HepG2 (cell line): ENCODE measurements around the gene POLE4. TPM values are rescaled to one million over a fixed set of nuclear protein-coding genes. Genes with fewer than 3 reads are reported as not detected.

Source experiments
- CENPX ChIP-seq: sonication (generic); formaldehyde crosslinking; IDR thresholded peaks from 2 replicates; pipeline ENCODE4 v1.9.0; 2021; ENCODE audit warnings: mild to moderate bottlenecking, missing genetic modification reagents, moderate library complexity
- ELK4 ChIP-seq: sonication (generic); formaldehyde crosslinking; IDR thresholded peaks from 2 replicates; pipeline ENCODE4 v1.9.0; 2021; ENCODE audit warnings: missing genetic modification reagents, borderline replicate concordance
- ETV5 ChIP-seq: IDR thresholded peaks from 2 replicates; pipeline ENCODE4 v1.6.1; 2018; ENCODE audit warnings: missing biosample characterization, missing genetic modification reagents, inconsistent platforms, borderline replicate concordance
- GFI1 ChIP-seq: sonication (generic); formaldehyde crosslinking; IDR thresholded peaks from 2 replicates; pipeline ENCODE4 v1.5.0; 2020; ENCODE audit warnings: missing genetic modification reagents, mild to moderate bottlenecking, borderline replicate concordance
- KLF6 ChIP-seq: IDR thresholded peaks from 2 replicates; pipeline ENCODE4 v1.8.0; 2016; ENCODE audit warnings: missing biosample characterization, missing genetic modification reagents
- MYNN ChIP-seq: sonication (generic); formaldehyde crosslinking; IDR thresholded peaks from 2 replicates; pipeline ENCODE4 v1.4.0; 2020; ENCODE audit warnings: mild to moderate bottlenecking, low read depth, missing genetic modification reagents
- NCOR1 ChIP-seq: fragments of 200-600 bp; sonication (generic); IDR thresholded peaks from 2 replicates; pipeline ENCODE4 v1.7.0; 2017; ENCODE audit warnings: antibody characterized with exemption, low read length, borderline replicate concordance
- RERE ChIP-seq: IDR thresholded peaks from 2 replicates; pipeline ENCODE4 v1.6.1; 2016; ENCODE audit warnings: low read depth, missing genetic modification reagents, missing compliant biosample characterization
- SIN3B ChIP-seq: fragments of 150-350 bp; IDR thresholded peaks from 2 replicates; pipeline ENCODE4 v1.6.1; 2014; ENCODE audit warnings: low read length
- SMC3 ChIP-seq: IDR thresholded peaks from 2 replicates; pipeline ENCODE4 v1.6.1; 2011; ENCODE audit warnings: low read length, improper control_type of control experiment
- SNAI1 ChIP-seq: sonication (generic); formaldehyde crosslinking; IDR thresholded peaks from 2 replicates; pipeline ENCODE4 v1.5.0; 2020; ENCODE audit warnings: mild to moderate bottlenecking, missing genetic modification reagents, borderline replicate concordance
- SP2 ChIP-seq: sonication (generic); formaldehyde crosslinking; IDR thresholded peaks from 2 replicates; pipeline ENCODE4 v1.5.1; 2020; ENCODE audit warnings: mild to moderate bottlenecking, missing genetic modification reagents
- TOE1 ChIP-seq: sonication (generic); formaldehyde crosslinking; IDR thresholded peaks from 2 replicates; pipeline ENCODE4 v1.4.0; 2020; ENCODE audit warnings: mild to moderate bottlenecking, missing genetic modification reagents
- XBP1 ChIP-seq: sonication (generic); formaldehyde crosslinking; IDR thresholded peaks from 2 replicates; pipeline ENCODE4 v1.5.0; 2020; ENCODE audit warnings: missing genetic modification reagents
- YY1 ChIP-seq: IDR thresholded peaks from 2 replicates; pipeline ENCODE4 v1.6.1; 2011; ENCODE audit warnings: low read length, low read depth, moderate library complexity, mild to moderate bottlenecking; ENCODE audit not compliant: insufficient read depth, insufficient replicate concordance
- ZNF138 ChIP-seq: sonication (generic); formaldehyde crosslinking; IDR thresholded peaks from 2 replicates; pipeline ENCODE4 v1.5.0; 2020; ENCODE audit warnings: mild to moderate bottlenecking, low read depth, missing genetic modification reagents
- ZNF44 ChIP-seq: sonication (generic); formaldehyde crosslinking; IDR thresholded peaks from 2 replicates; pipeline ENCODE4 v1.5.1; 2020; ENCODE audit warnings: mild to moderate bottlenecking, missing genetic modification reagents
- ZNF652 ChIP-seq: IDR thresholded peaks from 2 replicates; pipeline ENCODE4 v1.6.1; 2016; ENCODE audit warnings: low read depth, borderline replicate concordance
- ZNF678 ChIP-seq: sonication (generic); formaldehyde crosslinking; IDR thresholded peaks from 2 replicates; pipeline ENCODE4 v1.4.0; 2020; ENCODE audit warnings: mild to moderate bottlenecking, missing genetic modification reagents
- ZNF790 ChIP-seq: sonication (generic); formaldehyde crosslinking; IDR thresholded peaks from 2 replicates; pipeline ENCODE4 v1.8.0; 2022; ENCODE audit warnings: missing genetic modification reagents, mild to moderate bottlenecking, borderline replicate concordance
- ZNF879 ChIP-seq: sonication (generic); formaldehyde crosslinking; IDR thresholded peaks from 2 replicates; pipeline ENCODE4 v1.8.1; 2023; ENCODE audit warnings: missing genetic modification reagents
- polyA plus RNA-seq, 8 experiments: library from polyadenylated mRNA; depleted of rRNA in 3 of 8; stranded (reverse) in 7 of 8; unstranded in 1 of 8; fragments of >200 nt; fragmentation: Illumina TruSeq in 4 of 8; extraction: Trizol in 4 of 8; gene quantifications; 2 replicates each; pipeline versions ENCODE4 v1.2.1 to v1.2.3, GENCODE V29; 2011 to 2016; ENCODE audit warnings: low read depth in 4 of 8, missing spikeins in 1 of 8, mixed read lengths in 1 of 8; ENCODE audit not compliant: insufficient read depth in 1 of 8
- total RNA-seq, 5 experiments: library from RNA; depleted of rRNA; stranded (reverse); fragments of >200 nt; fragmentation: Illumina TruSeq; extraction: Trizol; gene quantifications; 2 replicates each; pipeline ENCODE4 v1.2.3, GENCODE V29; 2016; ENCODE audit warnings: low read depth in 1 of 5
- TF ChIP-seq, protein P1 (sequence below): IDR thresholded peaks from 2 replicates; pipeline ENCODE4 v1.6.1; 2016; ENCODE audit warnings: low read depth, control low read depth

The POLE4 gene
- total and polyA plus RNA-seq, 2 of the 13 experiments (the other 11 are each of a cell fraction or from before 2014, with no cell fraction given), result 106 to 116 TPM

- TF ChIP-seq XBP1 (peak; percentile 84; the same call in 1 of the 2 replicates), RERE (CRISPR knock-in tag) (peak; percentile 46; the same call in 1 of the 2 replicates), NCOR1 (peak; percentile 54; the same call in 1 of the 2 replicates), ZNF652 (CRISPR knock-in tag) (0 out of 2 replicates have a peak, but pooled peaks have one; percentile 22), GFI1 (CRISPR knock-in tag) (peak; percentile 86; the same call in 1 of the 2 replicates), ELK4 (CRISPR knock-in tag) (peak; percentile 91; the same call in 1 of the 2 replicates), ZNF138 (CRISPR knock-in tag) (peak; percentile 87; the same call in 1 of the 2 replicates), YY1 (peak; percentile 96), ZNF879 (CRISPR knock-in tag) (peak; percentile 97), ETV5 (CRISPR knock-in tag) (peak; percentile 77), MYNN (peak; percentile 29; the same call in 1 of the 2 replicates), KLF6 (CRISPR knock-in tag) (peak; percentile 98), SIN3B (no peak), ZNF44 (CRISPR knock-in tag) (peak; percentile 91), CENPX (no peak; the same call in 1 of the 2 replicates), ZNF790 (CRISPR knock-in tag) (peak; percentile 99), SP2 (0 out of 2 replicates have a peak, but pooled peaks have one; percentile 58), SMC3 (no peak), SNAI1 (peak; percentile 99), TOE1 (CRISPR knock-in tag) (peak; percentile 90; the same call in 1 of the 2 replicates), ZNF678 (peak; percentile 82; the same call in 1 of the 2 replicates)
- TF ChIP-seq, protein P1, sequence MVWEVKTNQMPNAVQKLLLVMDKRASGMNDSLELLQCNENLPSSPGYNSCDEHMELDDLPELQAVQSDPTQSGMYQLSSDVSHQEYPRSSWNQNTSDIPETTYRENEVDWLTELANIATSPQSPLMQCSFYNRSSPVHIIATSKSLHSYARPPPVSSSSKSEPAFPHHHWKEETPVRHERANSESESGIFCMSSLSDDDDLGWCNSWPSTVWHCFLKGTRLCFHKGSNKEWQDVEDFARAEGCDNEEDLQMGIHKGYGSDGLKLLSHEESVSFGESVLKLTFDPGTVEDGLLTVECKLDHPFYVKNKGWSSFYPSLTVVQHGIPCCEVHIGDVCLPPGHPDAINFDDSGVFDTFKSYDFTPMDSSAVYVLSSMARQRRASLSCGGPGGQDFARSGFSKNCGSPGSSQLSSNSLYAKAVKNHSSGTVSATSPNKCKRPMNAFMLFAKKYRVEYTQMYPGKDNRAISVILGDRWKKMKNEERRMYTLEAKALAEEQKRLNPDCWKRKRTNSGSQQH (CRISPR knock-in tag), result peak; percentile 95
These were observed at the start of gene POLE4 (continued) for GRCh38 chr2:74958274-74959105.
